Stimulated activated naive B cell treated with anti-CD40 and anti-IgM and Interleukin-4, amounts not matched to agents 10 μg/mL and 1 μg/mL and 100 μg/mL, for 72 hours (primary cell): Measurements from ENCODE around the gene OTX1.
A peak's percentile ranks its signal among the peaks of the same experiment; 100 is the strongest.
"Not testable (repeated sequence)": the region's sequence is repeated elsewhere in the genome, so short reads cannot be mapped to it uniquely, and the experiment has no call there.

ENCODE experiments used
- ATAC-seq, 2 donors: fragments of 150-1000 bp; cut with Tn5 transposase; replicated peaks; 2 replicates each; pipeline ENCODE4 v1.10.0; 2021; ENCODE audit warnings: moderate library complexity in 1 of 2
- DNase-seq: peaks from one replicate; pipeline ENCODE4 v3.0.0; 2021
- H3K27ac Mint-ChIP-seq: one replicate; pipeline ENCODE4 v1.8.0; 2022; ENCODE audit warnings: mild to moderate bottlenecking, mixed read lengths
- H3K27me3 Mint-ChIP-seq, 2 donors: one replicate each; pipeline ENCODE4 v1.8.0; 2022; ENCODE audit warnings: mixed read lengths in 2 of 2
- H3K36me3 Mint-ChIP-seq, 2 donors: one replicate each; pipeline ENCODE4 v1.8.0; 2022; ENCODE audit warnings: mixed read lengths in 2 of 2, mild to moderate bottlenecking in 1 of 2
- H3K4me1 Mint-ChIP-seq, 2 donors: one replicate each; pipeline ENCODE4 v1.8.0; 2022; ENCODE audit warnings: mixed read lengths in 2 of 2, mild to moderate bottlenecking in 1 of 2
- H3K4me3 Mint-ChIP-seq, 2 donors: one replicate each; pipeline ENCODE4 v1.8.0; 2022; ENCODE audit warnings: mild to moderate bottlenecking in 2 of 2, mixed read lengths in 2 of 2, moderate library complexity in 1 of 2
- H3K9me3 Mint-ChIP-seq, 2 donors: one replicate each; pipeline ENCODE4 v1.8.0; 2022; ENCODE audit warnings: mixed read lengths in 2 of 2, mild to moderate bottlenecking in 1 of 2

OTX1 gene

DNA sequence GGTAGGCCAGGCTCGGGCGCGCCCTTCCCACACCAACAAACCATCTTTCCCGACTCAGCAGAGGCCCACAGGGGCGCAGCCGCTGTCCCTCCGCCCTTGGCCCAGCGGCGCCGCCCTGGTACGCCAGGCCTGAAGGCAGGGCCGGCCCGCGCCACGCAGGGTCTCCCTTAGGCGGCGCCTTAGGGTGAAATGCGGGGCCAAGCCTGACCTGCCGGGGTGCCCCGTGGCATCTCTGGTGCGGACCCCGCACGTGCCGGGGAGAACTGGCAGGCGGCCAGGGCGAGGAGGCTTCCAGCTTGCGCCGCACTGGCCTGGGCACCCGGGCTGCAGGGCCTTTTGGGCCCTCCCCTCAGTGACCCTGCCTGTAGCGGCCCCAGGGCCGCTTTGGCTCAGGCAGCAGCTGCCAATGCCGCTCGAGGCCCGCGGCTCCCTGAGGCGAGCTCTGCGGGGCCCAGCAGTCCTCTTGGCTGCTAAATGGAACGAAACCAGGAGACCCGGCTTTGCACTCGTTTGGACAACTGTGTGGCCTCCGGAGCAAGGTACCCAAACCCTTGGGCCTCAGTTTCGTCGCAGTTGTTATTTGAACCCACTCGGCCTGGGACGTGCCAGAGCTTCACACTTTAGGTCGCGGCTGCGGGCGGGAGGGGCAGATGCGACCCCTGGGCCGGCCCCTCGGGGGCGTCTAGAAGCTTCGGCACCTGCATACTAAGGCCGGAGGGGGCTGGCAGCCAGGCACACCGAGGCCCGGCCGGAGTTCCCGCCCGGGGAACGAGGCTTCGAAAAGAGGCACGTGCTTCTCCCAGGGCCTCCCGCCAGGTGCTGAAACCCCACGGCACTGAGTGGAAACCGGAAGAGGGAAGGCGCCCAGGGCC, 8.5 kb downstream of the OTX1 start:
- peaks cover 1 to 14% of the 10 kb centered on the region in 2 donors for H3K36me3 Mint-ChIP-seq
- peak overlapping the region; percentile 74 to 79 for H3K4me3 Mint-ChIP-seq
- peak overlapping the region; percentile 81 for H3K27ac Mint-ChIP-seq
- H3K27me3 Mint-ChIP-seq: peaks cover 64 to 88% of the 10 kb centered on the region in 2 donors
- peaks cover 0 to 2% of the 10 kb centered on the region in 2 donors for H3K9me3 Mint-ChIP-seq
- DNase-seq (peak; percentile 6), ATAC-seq (peak; percentile 22 to 27)
- H3K4me1 Mint-ChIP-seq: peaks cover 37 to 54% of the 10 kb centered on the region in 2 donors

DNA sequence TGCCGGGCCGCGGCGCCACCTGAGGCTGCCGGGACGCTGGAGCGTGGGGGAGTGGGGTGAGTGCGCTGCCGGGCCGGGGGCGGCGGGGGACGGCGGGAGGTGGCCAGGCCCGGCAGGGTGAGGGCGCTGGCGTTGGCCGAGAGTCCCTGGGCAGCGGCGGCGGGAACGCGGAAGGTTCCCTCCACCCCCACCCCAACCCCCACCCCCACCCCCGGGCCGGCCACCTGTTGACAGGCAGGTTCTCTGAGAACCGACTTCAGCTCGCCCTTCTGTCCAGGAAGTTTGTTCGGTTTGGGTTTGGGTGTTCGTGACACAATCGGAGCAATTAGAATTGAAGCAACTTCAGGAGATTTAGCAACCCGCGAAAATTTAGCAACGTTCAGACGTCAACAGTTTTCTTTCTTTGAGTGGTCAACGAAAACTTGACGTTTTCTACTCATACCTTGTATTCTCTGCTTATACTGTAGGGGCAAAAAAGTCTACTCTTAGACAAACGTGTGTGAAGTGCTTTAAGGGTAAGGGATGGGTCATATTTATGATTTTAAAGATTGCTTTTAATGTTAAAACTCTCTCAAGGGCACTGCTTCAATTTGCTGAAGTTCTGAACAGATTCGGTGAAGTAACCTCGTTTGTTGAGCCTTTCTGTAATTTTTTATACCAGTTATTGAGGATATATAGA, 9.3 kb downstream of the OTX1 start:
- ATAC-seq (no peak), DNase-seq (no peak)
- peaks cover 61 to 87% of the 10 kb centered on the region in 2 donors for H3K27me3 Mint-ChIP-seq
- H3K9me3 Mint-ChIP-seq: peaks cover 0 to 2% of the 10 kb centered on the region in 2 donors
- H3K27ac Mint-ChIP-seq: peak overlapping the region; percentile 37
- H3K36me3 Mint-ChIP-seq: peaks cover 1 to 12% of the 10 kb centered on the region in 2 donors
- peaks cover 30 to 46% of the 10 kb centered on the region in 2 donors for H3K4me1 Mint-ChIP-seq
- peak overlapping the region; percentile 36 to 74 for H3K4me3 Mint-ChIP-seq

DNA sequence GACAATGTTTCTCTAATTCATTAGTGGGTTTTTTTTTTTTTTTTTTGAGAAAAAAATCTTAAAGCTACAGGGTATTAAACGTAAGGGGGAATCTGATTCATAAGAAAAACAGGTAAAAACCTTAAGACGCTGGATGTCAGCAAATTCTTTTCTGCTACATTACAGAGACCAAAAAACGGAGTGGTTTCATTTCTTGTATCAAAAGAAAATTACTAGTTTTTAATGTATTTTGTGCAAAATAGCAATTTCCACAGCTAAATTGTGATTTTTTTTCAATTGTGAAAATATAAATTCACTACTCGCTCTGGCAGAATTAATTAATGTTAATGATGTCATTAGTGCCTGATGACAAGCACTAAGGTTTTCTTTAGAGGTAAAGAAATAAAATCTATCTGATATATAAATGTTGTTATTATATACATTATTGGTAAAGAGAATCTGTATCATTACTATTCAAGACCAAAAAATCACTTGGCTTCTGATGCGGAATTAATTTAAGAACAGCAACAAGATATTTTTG, 9.9 kb downstream of the OTX1 start:
- Mint-ChIP-seq H3K27me3 (peaks cover 56 to 86% of the 10 kb centered on the region in 2 donors), H3K9me3 (peaks cover 0 to 2% of the 10 kb centered on the region in 2 donors), H3K36me3 (peaks cover 1 to 10% of the 10 kb centered on the region in 2 donors), H3K27ac (no peak overlapping the region), H3K4me3 (no peak overlapping the region), H3K4me1 (peaks cover 27 to 40% of the 10 kb centered on the region in 2 donors)
- no peak for DNase-seq
- ATAC-seq: no peak

DNA sequence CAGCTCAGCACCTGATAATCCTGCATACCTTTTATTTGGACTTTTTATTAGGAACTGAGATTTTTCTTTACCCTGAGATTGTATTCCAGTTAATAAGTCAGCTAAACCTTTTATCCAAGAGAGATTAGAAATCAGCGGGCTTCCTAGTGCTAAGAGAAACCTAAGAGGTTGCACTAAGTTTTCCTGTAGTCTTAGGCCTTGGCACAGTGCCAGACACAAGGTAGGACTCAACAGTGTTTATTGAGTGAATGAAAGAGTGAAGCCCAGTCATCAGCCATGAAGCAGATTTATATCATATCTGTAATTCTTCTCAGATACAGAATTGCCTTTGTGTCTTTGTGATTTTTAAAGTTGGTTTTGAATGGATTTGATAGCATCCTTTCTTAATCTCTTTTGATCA, 13.6 kb downstream of the OTX1 start:
- H3K27ac Mint-ChIP-seq: no peak overlapping the region
- peaks cover 0 to 4% of the 10 kb centered on the region in 2 donors for H3K4me1 Mint-ChIP-seq
- H3K4me3 Mint-ChIP-seq: no peak overlapping the region
- H3K36me3 Mint-ChIP-seq: no peaks in the 10 kb centered on the region
- no peak for DNase-seq
- ATAC-seq: no peak
- H3K9me3 Mint-ChIP-seq: peaks cover 0 to 2% of the 10 kb centered on the region in 2 donors
- peaks cover 46 to 75% of the 10 kb centered on the region in 2 donors for H3K27me3 Mint-ChIP-seq

DNA sequence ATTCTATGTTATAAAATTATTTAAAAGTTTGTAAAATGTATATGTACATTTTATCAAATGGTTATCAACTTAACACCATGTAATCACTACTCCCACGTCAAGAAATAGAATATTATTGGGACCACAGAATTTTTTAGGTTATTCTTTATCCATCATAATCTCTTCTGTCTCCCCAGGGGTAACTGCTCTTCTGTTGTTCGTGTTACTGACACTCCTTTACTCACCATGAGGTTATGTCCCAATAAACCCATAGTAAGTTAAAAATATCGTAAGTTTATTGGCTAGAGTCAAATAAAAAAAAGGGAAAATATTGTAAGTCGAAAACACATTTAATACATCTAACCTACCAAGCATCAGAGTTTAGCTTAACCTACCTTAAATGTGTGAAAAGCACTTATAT, 14.0 kb downstream of the OTX1 start:
- Mint-ChIP-seq H3K36me3 (no peaks in the 10 kb centered on the region), H3K4me1 (no peaks in the 10 kb centered on the region), H3K27ac (no peak overlapping the region), H3K9me3 (peaks cover 0 to 2% of the 10 kb centered on the region in 2 donors), H3K4me3 (no peak overlapping the region), H3K27me3 (peaks cover 46 to 74% of the 10 kb centered on the region in 2 donors)
- no peak for ATAC-seq
- no peak for DNase-seq

DNA sequence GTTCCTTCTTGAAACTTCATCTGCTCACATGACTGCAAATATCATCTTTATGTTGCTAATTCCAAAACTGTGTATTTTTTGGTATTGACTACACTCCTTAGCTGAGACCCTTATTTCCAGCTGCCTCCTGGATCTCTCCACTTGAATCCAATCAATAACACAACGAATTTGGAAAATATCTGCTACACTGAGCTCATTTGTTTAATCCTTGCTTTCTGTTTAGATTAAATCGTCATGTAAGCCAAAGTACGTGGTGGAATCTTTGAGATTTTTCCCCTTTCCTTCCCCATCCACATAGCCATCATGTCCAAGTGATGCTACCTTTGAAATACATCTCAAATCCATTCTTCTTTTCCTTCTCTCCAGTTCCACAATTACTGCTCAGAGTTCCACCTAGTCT, 15.6 kb downstream of the OTX1 start:
- Mint-ChIP-seq H3K27me3 (peaks cover 38 to 65% of the 10 kb centered on the region in 2 donors), H3K4me1 (no peaks in the 10 kb centered on the region), H3K9me3 (peaks cover 0 to 2% of the 10 kb centered on the region in 2 donors)

DNA sequence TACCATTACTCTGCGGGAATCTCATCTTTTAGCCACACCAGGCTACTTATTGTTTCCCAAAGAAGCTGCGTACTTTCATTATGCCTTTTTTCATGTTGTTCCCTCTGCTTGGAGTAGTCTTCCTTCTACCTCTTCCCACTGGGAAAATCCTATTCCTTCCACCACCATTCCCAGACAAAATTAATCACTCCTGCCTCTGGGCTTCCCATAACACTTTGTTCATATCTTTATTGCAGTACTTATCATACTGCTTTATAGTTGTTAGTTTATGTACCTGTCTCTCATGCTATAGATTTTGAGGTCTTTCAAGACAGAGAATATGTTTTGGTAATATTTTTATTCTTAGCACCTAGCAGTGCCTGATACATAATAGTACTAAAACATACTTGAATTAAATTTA, 16.2 kb downstream of the OTX1 start:
- ATAC-seq (no peak), DNase-seq (no peak)
- H3K27me3 Mint-ChIP-seq: peaks cover 37 to 60% of the 10 kb centered on the region in 2 donors
- H3K9me3 Mint-ChIP-seq: peaks cover 0 to 2% of the 10 kb centered on the region in 2 donors
- H3K4me3 Mint-ChIP-seq: no peak overlapping the region
- H3K4me1 Mint-ChIP-seq: no peaks in the 10 kb centered on the region
- no peak overlapping the region for H3K27ac Mint-ChIP-seq
- H3K36me3 Mint-ChIP-seq: no peaks in the 10 kb centered on the region

More for the DNA sequence above, 15.6 kb downstream of the OTX1 start:
- H3K36me3 Mint-ChIP-seq: no peaks in the 10 kb centered on the region
- ATAC-seq (no peak), DNase-seq (no peak)
- H3K27ac Mint-ChIP-seq: no peak overlapping the region
- no peak overlapping the region for H3K4me3 Mint-ChIP-seq

DNA sequence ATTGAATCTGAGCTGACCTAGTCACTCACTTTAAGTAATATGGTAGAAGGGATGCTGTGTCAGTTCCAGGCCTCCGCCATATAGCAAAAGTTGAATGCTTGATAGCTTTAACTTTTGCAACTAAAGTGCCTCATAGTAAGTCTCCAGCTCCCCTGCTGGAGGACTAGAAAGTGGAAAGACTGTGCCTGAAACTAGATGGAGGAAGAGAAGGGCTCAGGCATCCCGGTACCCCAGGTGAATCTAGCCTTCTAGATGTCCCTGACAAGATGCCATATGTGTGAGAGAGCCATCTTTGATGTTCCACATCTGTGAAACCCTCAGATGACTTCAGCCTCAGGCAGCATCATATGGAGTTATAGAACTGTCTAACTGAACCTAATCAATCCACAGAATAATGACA, 21.0 kb downstream of the OTX1 start:
- ATAC-seq (no peak), DNase-seq (no peak)
- Mint-ChIP-seq H3K9me3 (no peaks in the 10 kb centered on the region), H3K36me3 (no peaks in the 10 kb centered on the region), H3K27me3 (peaks cover 16 to 32% of the 10 kb centered on the region in 2 donors), H3K27ac (no peak overlapping the region), H3K4me1 (no peaks in the 10 kb centered on the region), H3K4me3 (no peak overlapping the region)

DNA sequence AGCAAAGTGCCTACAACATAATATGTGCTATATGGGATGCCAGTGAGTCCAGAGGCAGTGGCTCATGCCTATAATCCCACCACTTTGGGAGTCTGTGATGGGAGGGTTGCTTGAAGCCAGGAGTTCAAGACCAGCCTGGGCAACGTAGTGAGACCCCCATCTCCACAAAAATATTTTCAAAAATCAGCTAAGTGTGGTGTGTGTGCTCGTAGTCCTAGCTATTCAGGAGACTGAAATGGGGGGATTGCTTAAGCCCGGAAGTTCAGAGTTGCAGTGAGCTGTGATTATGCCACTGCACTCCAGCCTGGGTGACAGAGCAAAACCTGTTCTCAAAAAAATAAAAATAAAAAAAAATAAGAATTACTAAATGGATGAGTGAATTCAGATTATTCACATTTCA, 23.4 kb downstream of the OTX1 start:
- H3K36me3 Mint-ChIP-seq: no peaks in the 10 kb centered on the region
- H3K9me3 Mint-ChIP-seq: no peaks in the 10 kb centered on the region
- ATAC-seq (no peak), DNase-seq (no peak)
- H3K27ac Mint-ChIP-seq: no peak overlapping the region
- H3K4me3 Mint-ChIP-seq: no peak overlapping the region
- peaks cover 20 to 26% of the 10 kb centered on the region in 2 donors for H3K27me3 Mint-ChIP-seq
- H3K4me1 Mint-ChIP-seq: no peaks in the 10 kb centered on the region

DNA sequence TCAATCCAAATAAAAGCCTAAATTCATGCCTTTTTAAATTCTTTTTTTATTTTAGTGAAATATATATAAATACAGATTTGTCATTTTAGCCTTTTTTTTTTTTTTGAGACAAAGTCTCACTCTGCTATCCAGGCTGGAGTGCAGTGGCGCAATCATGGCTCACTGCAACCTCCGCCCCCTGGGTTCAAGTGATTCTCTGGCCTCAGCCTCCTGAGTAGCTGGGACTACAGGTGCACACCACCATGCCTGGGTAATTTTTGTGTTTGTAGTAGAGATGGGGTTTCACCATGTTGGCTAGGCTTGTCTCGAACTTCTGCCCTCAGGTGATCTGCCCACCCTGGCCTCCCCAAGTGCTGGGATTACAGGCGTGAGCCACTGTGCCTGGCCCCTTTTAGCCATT, 23.8 kb downstream of the OTX1 start:
- H3K36me3 Mint-ChIP-seq, H3K4me3 Mint-ChIP-seq, H3K9me3 Mint-ChIP-seq, H3K4me1 Mint-ChIP-seq, DNase-seq, ATAC-seq, H3K27ac Mint-ChIP-seq: not testable (repeated sequence)
- H3K27me3 Mint-ChIP-seq: peaks cover 20 to 23% of the 10 kb centered on the region in 2 donors

DNA sequence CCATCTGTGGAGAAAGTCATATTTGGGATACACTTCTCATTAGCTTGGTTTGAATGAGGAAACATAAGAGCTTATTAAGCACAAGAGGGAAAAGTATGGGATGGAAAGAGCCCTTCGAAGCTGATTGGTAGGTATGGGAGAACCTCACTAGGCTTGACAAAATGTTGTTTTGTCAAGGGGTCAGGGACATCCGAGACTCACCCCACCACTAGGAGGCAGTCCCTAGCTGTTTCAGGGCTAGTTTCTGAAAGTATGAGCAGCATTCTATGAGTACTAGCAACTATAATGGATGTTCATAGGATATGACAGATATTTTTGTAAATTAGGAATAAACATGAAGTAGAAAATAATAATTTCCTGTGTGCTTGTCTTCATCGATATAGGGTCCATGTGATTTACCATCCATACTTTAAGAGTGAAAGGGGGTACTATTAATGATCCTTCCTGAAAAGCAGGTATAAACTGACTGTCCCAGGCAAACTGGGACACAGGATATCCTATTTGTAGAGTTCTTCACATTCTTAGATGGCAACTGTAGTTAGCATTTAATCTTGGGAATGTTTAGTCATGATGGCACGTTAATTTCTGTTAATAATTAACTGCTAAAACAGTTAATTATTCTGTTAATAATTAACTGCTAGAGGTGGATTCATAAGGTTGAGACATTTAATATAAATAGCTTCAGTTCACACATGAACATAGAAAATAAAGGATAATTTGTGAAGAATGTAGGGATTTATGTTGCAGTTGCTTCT, 28.4 kb downstream of the OTX1 start:
- H3K9me3 Mint-ChIP-seq: no peaks in the 10 kb centered on the region

DNA sequence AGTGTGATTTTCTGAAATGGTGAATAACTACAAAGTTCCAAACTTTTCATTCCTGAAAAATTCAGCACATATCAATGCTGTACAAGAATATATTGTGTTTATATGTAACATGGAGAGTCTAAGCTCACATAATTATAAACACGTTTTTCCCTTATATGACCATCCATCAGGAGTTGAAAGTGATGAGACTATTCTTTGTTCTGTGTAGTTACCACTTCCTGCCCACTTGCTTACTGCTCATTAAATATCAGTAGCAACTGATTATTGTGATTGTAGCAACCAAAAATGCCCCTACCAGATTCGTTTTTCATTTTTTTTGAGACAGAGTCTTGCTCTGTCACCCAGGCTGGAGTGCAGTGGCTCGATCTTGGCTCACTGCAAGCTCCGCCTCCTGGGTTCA, 30.8 kb downstream of the OTX1 start:
- Mint-ChIP-seq H3K36me3 (no peaks in the 10 kb centered on the region), H3K27me3 (peaks cover 28 to 34% of the 10 kb centered on the region in 2 donors), H3K4me1 (no peaks in the 10 kb centered on the region), H3K4me3 (no peak overlapping the region), H3K9me3 (no peaks in the 10 kb centered on the region), H3K27ac (no peak overlapping the region)
- DNase-seq: no peak
- ATAC-seq: no peak

More for the DNA sequence above, 28.4 kb downstream of the OTX1 start:
- no peak for DNase-seq
- Mint-ChIP-seq H3K27ac (no peak overlapping the region), H3K4me3 (no peak overlapping the region), H3K4me1 (no peaks in the 10 kb centered on the region), H3K27me3 (peaks cover 7 to 27% of the 10 kb centered on the region in 2 donors), H3K36me3 (no peaks in the 10 kb centered on the region)
- peak in 1 of 2 donors; percentile 52 for ATAC-seq

DNA sequence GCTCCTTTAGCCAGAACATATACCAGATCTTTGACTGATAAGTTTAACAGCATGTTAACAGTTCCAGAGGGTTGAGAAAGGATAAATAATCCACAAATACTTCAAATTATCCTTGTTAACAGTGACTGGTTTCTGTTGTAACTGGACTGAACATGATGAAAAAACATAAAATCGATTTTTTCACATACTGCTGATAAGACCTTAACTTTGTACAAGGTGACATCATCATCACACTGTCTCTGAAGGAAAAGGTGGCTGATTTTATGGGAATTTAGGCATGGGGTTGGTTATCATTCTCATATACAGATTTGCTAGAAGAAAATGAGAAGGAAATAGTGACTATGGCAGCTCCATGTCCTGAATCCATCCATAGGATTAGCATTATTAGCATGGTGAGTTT, 36.1 kb downstream of the OTX1 start:
- no peaks in the 10 kb centered on the region for H3K4me1 Mint-ChIP-seq
- H3K27ac Mint-ChIP-seq: no peak overlapping the region
- no peak overlapping the region for H3K4me3 Mint-ChIP-seq
- H3K9me3 Mint-ChIP-seq: peaks cover 2 to 4% of the 10 kb centered on the region in 2 donors
- peaks cover 26 to 37% of the 10 kb centered on the region in 2 donors for H3K27me3 Mint-ChIP-seq
- no peak for DNase-seq
- ATAC-seq: no peak
- peaks cover 0 to 3% of the 10 kb centered on the region in 2 donors for H3K36me3 Mint-ChIP-seq

DNA sequence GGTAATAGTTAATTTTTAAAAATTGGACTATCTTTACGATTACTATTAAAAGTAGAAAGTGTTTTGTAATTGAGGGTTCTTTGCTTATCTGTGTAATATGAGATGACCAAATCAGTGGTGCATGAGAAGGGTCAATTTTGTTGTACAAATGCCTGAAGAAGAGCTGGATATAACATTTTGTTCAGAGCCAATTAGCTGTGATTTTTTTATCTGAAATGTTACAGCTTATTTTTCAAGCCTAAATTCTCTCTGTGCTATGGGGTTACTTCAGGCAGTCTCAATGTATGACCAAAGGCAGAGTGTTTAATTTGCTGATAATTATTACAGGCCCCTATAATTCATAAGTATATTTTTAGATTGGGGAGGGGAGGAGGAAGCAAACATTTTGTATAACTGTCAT, 41.8 kb downstream of the OTX1 start:
- Mint-ChIP-seq H3K4me1 (no peaks in the 10 kb centered on the region), H3K36me3 (peaks cover 0 to 3% of the 10 kb centered on the region in 2 donors), H3K9me3 (peaks cover 2 to 7% of the 10 kb centered on the region in 2 donors), H3K27ac (no peak overlapping the region), H3K4me3 (no peak overlapping the region), H3K27me3 (peaks cover 6 to 11% of the 10 kb centered on the region in 2 donors)
- ATAC-seq (no peak), DNase-seq (no peak)
